Right hindlimb (tissue), 1 donor: ENCODE measurements around the gene CASR.
"Not testable (repeated sequence)": the region's sequence is repeated elsewhere in the genome, so short reads cannot be mapped to it uniquely, and the experiment has no call there.

ENCODE experiments used
- DNase-seq: peaks from one replicate; pipeline ENCODE4 v3.0.0-alpha.2; 2018

CASR gene

DNA sequence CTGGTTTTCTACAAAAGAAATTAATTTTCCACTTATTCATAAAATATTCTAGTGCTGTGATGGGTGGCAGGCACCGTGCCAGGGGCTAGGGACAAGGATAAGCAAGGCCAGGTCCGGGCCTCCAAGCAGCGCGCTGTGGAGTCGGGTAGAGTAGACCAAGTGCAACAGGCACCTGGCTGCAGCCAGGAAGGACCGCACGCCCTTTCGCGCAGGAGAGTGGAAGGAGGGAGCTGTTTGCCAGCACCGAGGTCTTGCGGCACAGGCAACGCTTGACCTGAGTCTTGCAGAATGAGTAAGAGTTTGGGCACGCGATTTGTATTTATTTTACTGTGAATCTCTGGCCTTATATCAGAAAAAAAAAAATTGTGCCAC lies at the start of gene CASR:
TSS of gene CASR (plus strand) at position 148 of the 372 bp plus-strand sequence. CDS start 70,522 bp downstream, outside the sequence.
- no peak for DNase-seq

DNA sequence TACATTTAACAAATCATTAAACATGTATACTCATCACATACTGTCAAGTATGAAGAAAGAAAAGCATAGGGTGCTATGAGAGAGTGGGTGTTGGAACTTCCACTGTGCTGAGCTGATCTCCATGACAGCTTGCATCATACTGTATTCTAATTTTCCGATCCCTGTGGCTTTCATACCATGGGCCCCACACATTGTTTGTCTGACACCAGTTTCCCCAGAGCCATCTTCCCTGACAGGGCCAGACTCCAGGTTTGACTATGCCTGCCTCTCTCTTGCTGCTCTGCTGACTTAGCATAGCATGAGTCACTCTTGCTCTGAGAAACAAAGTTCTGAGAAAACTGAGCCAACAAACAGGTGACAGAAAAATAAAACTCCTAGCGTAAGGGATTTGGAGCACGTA lies 37.0 kb upstream of the CASR start:
- no peak for DNase-seq

GRCh38 chr3:122148941-122149627 lies 34.4 kb upstream of the CASR start:
- DNase-seq: no peak

DNA sequence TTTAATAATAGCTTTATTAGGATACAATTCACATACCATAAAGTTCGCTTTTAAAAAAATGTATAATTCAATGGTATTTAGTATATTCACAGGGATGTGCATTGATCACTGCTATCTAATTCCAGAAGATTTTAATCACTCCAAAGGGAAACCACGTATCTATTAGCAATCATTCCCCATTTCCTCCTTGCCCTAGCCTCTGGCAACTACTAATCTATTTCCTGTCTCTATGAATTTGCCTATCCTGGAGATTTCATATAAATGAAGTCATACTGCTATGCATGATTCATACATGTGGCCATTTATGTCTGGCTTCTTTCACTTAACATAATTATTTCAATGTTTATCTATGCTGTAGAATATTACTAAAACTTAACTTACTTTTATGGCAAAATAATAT lies 32.0 kb upstream of the CASR start:
- DNase-seq: no peak

GRCh38 chr3:122164983-122165382 lies 18.5 kb upstream of the CASR start:
- not testable (repeated sequence) for DNase-seq

DNA sequence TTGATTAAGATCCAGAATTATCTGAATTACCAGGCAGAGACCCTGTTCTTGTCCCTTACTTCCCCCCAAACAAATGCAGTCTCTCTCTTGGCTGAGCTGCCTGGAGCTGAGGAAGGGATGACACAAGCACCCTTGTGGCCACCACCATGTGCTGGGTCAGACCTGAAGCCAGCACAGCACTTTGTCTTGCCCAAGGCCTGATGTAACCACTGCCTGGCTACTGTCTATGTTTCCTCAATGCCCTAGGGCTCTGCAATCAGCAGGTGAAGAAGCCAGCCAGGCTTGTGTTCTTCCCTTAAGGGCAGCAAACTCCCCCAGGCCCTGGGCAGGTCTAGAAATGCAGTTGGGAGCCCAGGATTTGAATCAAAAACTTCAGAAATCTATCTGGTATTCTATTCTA lies 15.8 kb upstream of the CASR start:
- no peak for DNase-seq

GRCh38 chr3:122168044-122168443 lies 15.4 kb upstream of the CASR start:
- no peak for DNase-seq

DNA sequence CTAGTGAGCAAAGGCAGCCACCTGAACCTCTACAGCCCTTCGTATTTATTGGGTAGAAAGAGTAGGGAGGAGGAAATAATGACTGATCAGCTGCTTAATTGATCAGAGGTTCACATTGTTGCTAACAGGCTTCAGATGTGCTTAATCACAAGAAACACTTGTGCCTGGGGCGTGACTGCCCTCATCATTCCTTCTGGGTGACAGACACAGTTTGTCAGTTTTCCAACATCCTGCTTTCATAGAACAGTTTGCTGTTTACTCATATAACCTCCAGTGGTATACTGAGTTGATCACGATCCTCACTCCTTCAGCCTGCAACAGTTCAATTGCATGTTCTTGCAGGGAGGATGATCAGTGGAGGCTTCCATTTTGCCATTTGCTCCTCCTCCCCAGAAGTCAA lies 13.6 kb upstream of the CASR start:
- DNase-seq: no peak

- not testable (repeated sequence) for DNase-seq
Observed at GRCh38 chr3:122171361-122171760, 12.1 kb upstream of the CASR start.

- no peak for DNase-seq
Observed at GRCh38 chr3:122178711-122179110, 4.8 kb upstream of the CASR start.

DNA sequence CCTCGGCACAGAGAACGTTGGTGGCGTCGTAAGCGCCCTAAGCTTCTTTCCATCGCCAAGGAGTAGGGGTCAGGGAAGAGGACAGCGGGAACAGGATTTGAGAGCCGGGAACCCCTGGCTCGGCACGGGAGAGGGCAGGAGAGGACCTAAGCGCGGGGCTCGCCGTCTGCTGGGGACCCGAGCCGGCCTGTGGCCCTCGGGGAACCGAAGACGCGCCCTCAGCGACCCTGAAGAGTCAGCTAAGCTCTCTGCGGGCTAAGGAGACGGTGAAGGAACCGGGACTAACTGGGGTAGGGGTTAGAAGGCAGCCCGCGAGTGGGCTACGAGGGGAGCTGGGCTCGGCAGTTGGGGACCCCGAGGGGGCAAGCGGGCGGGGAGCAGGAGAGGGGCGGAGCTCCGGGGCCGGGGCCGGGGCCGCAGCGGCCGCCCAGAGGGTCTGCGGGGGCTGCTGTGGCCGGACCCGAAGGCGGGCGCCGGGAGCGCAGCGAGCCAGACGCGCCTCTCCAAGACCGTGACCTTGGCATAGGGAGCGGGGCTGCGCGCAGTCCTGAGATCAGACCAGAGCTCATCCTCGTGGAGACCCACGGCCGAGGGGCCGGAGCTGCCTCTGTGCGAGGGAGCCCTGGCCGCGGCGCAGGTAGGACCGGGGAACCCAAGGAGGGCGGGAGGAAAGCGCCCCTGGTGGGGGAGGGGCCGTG lies 574 bp downstream of the CASR start:
- no peak for DNase-seq

DNA sequence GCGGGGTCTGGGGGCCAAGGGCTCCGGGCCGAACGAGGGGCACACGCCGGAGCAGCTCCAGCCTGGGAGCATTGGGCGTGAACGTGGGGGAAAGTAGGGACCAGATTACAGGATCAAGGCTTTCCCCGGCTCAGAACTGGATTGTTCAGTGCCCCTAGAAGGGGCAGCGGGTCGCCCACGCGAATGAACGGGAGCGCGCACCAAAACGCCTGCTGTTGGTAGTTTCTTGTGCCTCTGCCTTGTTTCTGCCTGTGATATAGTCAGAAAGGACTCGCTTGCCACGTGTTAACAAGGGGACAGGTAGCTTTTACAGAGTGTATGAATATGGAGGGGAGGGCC lies 1.1 kb downstream of the CASR start:
- no peak for DNase-seq

DNA sequence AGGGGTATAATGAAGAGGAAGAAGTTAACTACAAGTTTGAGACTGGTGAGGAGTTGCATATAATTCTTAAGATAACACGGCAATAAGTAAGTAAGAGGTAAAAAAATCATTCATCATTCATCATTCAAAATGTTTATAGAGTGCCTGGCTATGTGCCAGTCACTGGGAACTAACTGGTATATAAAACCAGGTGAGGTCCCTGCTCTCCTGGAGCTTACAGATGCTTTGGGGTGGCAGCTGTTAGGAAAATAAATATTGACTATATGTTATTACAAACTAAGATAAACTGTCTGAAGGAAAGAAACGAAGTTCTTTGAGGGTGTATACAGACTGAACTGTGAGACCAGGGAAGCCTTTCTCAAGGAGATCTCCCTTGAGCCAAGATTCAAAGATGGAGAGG lies 2.9 kb downstream of the CASR start:
- DNase-seq: no peak

DNA sequence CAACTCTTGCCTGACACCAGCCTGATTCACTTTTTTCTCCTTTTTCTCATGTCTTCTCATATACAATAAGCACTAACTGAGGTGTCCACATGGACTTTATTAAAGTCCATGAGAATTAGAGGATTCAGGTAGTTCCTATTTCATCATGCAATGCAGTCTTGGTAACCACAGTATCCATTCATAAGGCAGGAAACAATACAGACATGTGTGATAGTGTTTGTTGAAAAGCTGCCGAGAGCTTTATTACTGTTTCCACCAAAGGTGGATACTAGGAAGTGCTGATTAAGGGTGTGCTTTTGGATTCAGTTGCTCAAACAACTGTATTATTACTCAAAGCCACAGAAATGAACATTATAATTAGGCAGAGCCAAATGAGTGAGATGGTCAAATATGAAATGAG lies 5.3 kb downstream of the CASR start:
- DNase-seq: no peak

DNA sequence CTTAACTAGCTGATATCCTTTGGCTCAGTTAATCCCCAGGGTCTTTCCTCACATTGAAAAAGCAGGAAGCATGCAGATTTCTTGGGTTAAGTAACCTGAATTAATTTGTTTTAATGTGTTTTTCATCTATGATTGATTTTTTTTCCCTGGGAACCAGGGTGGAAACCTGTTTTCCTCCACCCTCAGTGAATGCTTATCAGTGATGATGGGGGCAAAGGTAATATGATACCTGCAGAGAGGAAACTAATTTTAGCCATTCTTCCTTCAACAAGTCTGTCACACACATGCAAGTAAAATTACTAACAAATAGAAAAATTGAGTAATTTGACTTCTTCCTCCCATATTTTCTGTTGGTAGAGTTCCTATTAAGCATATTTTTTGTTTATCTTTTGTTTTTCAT lies 5.9 kb downstream of the CASR start:
- DNase-seq: no peak

GRCh38 chr3:122190525-122190924 lies 7.1 kb downstream of the CASR start:
- no peak for DNase-seq

GRCh38 chr3:122198966-122199365 lies 15.5 kb downstream of the CASR start:
- no peak for DNase-seq

DNA sequence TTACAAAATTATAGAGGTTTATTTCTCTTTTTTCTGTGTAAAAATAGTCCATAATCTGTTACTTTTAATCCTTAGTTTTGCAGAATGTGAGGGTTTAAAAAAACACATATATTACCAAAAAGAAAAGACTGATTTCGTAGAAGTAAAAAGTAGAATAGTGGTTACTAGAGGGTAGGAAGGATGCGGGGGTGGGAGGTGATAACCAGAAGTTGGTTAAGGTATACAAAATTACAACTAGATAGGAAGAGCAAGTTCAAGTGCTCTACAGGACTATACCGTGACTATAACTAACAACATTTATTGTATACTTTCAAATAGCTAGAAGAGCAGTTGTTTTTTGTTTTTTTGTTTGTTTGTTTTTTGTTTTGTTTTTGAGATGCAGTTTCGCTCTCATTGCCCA lies 16.1 kb downstream of the CASR start:
- DNase-seq: no peak

DNA sequence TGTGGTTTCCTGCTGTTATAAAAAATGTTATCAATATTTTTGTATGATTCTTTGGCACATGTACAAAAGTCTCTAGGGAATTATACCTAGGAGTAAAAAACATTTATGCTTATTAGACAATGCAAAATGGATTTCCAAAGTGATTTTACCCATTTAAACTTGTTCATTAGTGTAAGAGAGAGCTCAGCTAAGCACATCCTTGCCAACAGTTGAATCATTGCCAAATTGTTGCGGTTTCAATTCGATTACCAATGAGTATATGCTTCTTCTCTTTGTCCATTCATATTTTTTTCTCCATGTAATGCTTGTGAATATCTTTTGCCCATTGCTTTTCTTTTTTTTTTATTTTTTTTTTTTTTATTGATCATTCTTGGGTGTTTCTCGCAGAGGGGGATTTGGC lies 17.2 kb downstream of the CASR start:
- no peak for DNase-seq

DNA sequence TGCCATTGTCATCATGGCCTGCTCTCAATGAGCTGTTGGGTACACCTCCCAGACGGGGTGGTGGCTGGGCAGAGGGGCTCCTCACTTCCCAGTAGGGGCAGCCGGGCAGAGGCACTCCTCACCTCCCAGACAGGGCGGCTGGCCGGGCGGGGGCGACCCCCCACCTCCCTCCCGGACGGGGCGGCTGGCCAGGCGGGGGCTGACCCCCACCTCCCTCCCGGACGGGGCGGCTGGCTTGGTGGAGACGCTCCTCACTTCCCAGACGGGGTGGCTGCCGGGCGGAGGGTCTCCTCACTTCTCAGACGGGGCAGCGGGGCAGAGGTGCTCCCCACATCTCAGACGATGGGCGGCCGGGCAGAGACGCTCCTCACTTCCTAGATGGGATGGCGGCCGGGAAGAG lies 18.0 kb downstream of the CASR start:
- not testable (repeated sequence) for DNase-seq

DNA sequence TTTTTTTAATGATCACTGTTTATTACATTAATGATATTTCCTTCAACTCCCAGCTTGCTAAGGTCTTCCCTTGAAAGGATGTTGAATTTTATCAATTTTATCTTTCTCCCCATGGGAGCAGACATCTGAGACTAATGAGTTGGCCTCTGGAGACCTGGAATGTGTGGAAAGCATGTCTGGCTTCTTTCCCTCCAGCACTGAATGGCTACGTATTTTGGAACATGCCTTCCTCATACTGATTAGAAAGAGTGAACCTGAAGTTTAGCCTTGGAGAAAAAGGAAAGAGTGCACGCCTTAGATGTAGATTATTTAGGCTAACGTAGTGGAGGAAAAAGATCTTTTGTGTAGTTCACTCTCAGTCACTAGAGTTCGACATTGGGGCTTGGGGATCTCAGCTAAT lies 25.1 kb downstream of the CASR start:
- DNase-seq: no peak

- no peak for DNase-seq
Observed at GRCh38 chr3:122213650-122214049, 30.2 kb downstream of the CASR start.

DNA sequence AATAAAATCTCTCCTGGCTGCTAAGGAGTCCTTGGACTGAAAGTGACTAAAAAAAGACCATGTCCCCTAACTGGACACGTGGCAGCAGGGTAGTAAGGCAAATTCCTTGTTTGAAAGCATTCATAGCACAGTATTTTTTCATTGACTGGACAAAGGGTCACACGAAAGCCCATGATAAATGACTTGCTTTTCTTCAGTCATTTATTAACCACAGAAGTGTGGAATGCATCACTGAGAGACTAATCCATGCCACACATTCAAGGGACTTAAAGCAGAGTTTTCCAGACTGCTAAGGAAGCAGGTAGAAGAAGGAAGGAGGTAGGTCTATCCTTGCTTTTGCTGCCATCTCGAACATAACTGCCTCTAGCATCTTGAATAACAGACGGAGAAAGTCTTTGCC lies 31.2 kb downstream of the CASR start:
- DNase-seq: no peak

- no peak for DNase-seq
Observed at GRCh38 chr3:122215592-122216298, 32.3 kb downstream of the CASR start.
